Hematopoietic multipotent progenitor cell treated with erythropoietin and hydrocortisone succinate and interleukin-3 and kit ligand, for 15 days (in vitro differentiated cells): ENCODE measurements around the gene RANBP1.
"Not testable (repeated sequence)": the region's sequence is repeated elsewhere in the genome, so short reads cannot be mapped to it uniquely, and the experiment has no call there.

Source experiments
- DNase-seq: peaks from one replicate; pipeline ENCODE4 v3.0.0-alpha.2; 2015; ENCODE audit warnings: low spot score

The RANBP1 gene

DNA sequence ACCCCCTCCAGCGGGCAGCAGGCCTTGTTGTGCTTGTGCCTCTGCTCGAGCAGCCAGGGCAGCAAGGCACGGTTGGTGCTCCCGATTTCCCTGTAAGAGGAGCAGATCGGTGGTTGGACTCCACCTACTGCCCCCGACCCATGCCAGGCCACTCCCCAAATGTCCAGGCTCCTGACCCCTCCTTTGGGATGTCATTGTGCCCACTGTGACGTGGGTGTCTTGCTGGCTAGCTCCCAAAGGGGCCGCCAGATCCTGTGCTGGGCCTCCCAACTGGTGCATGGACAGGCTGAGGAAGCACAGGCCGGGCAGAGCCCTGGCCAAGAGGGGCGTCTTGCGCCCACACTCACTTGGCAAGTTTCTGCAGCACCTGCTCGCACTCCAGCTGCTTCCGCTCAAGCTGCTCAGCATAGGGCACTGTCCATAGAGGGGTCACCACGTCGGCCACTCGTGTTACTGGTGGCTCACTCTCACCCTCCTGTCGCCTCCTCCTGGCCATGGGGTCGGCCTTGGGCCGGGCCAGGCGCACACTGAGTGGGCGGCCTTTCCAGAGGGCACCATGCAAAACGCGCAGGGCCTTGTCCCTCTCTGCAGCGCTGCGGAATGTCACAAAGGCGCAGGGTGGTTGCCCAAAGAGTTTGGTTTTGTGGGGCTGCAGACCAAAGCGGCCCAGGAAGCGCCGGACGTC lies at the start of gene RANBP1:
Gene RANBP1 (plus strand): TSS at position 414 of the 685 bp plus-strand sequence. CDS start 81 bp downstream, at position 495.
- no peak for DNase-seq

DNA sequence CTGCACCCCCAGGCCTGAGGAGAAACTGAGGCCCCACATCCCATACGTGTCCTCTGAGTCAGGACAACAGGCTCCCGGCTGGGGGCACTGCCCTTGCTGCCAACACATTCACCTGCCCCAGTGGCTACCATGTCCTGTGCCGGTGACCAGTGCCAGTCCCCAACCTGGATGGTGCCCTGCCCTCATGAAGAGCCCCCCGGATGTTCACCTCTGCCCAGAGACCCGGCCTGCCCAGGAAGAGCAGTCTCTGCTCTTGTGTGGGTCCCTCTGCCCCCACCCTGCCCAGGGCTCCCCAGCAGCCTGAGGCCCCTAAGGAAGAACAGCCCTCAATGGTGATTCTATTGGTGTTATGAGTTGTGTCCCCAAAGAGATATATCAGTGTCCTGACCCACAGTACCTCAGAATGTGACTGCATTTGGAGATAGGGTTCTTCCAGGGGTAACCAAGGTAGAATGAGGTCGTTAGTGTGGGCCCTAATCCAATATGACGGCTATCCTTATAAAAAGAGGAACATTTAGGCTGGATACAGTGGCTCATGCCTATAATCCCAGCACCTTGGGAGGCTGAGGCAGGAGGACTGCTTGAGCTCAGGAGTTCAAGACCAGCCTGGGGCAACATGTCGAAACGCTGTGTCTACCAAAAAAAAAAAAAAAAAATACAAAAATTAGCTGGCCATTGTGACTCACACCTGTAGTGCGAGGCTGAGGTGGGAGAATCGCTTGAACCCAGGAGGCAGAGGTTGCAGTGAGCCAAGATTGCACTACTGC lies 49.1 kb upstream of the RANBP1 start:
- no peak for DNase-seq

DNA sequence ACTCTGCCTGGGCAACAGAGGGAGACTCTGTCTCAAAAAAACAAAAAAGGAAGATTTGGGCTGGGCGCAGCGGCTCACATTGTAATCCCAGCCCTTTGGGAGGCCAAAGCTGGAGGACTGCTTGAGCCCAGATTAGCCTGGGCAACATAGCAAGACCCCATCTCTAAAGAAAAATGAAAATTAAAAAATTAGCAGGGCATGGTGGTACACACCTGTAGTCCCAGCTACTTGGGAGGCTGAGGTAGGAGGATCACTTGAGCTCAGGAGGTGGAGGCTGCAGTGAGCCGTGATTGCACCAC lies 48.6 kb upstream of the RANBP1 start:
- DNase-seq = not testable (repeated sequence)

DNA sequence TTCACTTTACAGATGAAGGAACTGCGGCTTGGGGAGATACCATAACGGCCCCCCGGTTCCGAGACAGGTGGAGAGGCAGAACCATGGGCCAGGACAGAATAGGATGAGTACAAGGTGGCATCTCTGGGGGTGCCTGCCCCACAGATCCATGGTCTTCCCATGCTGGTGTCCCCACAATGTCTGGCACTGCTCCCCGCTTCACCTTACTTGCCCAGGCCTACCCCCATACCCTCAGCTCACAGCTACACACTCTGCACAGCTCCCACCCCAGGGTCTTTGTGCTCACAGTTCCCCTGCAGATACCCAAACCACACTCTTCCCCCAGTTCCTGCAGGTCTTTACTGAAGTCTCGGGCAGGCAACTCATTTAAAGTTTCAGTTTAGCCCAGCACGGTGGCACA lies 47.3 kb upstream of the RANBP1 start:
- DNase-seq = no peak

DNA sequence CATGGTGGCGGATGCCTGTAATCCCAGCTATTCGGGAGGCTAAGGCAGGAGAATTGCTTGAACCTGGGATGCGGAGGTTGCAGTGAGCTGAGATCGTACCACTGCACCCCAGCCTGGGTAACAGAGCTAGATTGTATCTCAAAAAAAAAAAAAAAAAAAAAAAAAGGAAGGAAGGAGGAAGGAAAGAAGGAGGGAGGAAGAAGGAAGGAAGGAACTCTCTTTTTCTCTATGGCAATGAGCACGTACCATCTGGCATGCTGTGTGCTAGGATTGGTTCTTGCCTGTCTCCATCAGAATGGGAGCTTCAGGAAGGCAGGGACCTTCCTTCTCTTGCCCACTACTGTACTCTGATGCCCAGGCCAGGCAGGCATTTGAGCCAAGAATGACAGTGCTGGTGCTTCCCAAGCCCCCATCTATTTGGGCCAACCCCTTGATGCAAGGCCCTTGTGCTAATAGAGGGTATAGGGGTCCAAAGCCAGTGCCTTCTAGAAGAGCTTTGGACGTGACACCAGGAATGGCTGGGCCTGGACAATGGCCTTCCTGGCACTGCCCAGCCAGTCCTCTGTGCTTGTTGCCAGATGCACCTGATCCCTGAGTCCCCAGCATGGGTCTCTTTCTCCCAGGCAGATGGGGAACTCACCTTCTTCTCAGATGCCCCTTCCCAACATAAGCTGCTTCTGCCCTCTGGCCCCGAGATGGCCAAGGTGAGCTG lies 46.4 kb upstream of the RANBP1 start:
- no peak for DNase-seq

- DNase-seq = no peak
Observed at GRCh38 chr22:20071524-20071972, 44.4 kb upstream of the RANBP1 start.

DNA sequence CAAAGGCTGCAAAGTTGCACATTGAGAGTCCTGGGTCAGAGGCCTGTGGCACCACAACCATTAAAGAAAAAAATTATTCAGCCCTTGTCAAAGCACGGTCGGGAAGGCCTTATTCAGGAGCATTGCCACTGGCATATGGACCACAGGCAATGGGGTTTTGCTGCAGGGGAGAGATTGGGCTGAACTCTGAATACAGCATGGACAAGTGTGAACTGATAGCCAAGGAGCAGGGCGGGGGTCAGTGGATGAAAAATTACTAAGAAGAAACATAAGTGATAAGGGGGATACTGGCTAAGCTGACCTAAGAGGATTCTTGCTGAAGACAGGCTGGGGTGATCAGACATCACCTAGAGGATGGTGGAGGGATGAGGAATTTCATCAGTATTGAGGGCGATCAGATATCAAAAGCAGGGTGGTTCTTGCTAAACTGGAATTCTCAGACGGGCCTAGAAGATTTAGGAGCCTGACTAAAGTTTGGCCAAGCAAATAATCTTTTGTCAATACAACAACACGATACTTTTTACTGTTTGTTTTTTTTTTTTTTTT lies 39.2 kb upstream of the RANBP1 start:
- peak; percentile 37 for DNase-seq

DNA sequence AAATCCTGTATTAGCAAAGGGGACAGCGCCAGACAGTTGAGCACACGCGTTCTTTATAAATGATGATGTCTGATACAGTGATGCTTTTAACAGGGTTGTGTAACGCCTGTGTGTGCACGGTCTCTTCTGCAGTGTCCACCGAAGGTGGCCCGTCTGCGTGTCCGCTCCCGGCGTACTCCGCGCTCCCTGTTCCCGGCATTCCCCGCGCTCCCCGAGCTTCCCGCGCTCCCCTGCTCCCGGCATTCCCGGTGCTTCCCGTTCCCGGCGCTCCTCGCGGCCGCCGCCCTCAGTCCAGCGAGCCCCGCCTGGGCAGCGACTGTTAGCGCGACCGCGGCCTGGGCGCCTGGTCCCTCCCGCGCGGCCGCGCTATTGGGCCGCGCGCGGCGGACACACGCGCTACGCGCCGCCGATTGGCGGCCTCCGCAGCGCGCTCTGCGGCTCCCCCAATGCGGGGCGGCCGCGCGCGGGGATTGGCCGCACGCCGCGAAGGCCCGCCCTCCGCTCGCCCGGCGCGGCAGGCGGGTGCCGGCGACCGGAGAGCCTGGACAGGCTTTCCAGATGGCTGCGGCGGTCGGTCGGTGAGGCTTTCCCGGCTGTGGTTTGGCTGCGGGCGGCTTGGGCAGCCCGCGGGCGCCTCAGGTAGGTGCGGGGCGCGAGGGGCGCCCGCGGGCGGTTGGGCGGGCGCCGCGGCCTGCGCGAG lies 36.0 kb upstream of the RANBP1 start, which contains the start of gene DGCR8:
Gene DGCR8 (plus strand): TSS at position 497 of the 700 bp plus-strand sequence. CDS start 5,723 bp downstream, outside the sequence.
- DNase-seq = peak; percentile 86

DNA sequence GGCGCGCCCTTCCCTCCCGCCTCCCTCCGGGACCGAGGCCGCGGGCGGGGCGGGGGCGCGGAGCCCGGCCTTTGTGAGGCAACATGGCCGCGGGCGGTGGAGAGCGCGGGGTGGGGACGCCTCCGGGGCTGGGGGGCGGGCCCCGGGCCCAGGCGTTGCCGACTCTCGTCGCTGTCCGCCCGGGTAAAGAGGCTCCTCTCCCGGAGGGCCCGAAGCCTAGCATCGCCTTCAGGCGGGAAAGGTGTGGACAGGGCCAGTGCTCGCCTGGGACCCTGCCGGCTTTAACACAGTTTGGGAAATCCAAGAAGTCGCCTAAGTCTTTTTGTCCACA lies 35.5 kb upstream of the RANBP1 start:
- peak; percentile 66 for DNase-seq

DNA sequence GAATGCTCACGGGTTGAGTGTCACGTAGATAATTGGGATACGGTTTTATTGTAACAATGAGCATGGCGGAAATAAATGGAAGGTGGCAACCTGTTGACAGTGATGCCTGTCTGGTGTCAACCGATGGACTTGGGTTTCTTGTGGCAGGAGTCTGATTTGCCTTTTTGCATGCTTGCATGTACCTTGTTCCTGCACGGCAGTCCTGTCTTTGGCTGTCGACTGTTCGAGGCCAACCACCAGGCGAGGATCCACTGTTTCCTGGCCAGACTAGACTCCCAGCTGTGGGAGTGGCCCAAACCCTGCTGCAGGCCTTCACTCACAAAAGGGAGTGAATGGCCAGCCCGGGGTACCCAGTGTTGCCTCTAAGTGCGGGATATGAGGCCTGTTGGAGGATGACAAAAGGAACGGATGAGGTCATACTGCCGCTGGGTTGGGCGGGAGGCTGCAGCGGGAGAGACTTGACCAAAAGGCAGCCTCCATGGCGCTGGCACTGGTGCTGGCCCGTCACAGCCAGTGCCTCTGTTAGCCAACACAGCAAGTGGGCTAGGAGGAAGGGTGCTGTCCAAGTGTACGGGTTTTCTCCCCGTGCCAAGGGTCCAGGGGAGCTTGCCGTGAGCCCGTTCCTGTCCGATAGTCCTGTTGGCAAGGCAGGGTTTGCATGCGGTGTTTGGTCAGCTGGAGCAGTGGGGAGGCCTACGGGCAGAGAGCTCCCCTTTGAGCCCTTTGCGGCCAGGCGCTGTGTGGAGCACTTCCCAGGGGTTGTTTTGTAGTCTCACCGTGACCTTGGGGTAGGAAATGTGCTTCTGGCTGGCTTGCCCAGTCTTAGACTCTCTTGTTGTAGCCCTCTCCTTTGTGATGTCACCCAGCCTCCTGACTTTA lies 34.9 kb upstream of the RANBP1 start:
- no peak for DNase-seq

GRCh38 chr22:20083157-20083890 lies 32.6 kb upstream of the RANBP1 start:
- DNase-seq = no peak

- DNase-seq = no peak
Observed at GRCh38 chr22:20083891-20084546, 31.9 kb upstream of the RANBP1 start.

DNA sequence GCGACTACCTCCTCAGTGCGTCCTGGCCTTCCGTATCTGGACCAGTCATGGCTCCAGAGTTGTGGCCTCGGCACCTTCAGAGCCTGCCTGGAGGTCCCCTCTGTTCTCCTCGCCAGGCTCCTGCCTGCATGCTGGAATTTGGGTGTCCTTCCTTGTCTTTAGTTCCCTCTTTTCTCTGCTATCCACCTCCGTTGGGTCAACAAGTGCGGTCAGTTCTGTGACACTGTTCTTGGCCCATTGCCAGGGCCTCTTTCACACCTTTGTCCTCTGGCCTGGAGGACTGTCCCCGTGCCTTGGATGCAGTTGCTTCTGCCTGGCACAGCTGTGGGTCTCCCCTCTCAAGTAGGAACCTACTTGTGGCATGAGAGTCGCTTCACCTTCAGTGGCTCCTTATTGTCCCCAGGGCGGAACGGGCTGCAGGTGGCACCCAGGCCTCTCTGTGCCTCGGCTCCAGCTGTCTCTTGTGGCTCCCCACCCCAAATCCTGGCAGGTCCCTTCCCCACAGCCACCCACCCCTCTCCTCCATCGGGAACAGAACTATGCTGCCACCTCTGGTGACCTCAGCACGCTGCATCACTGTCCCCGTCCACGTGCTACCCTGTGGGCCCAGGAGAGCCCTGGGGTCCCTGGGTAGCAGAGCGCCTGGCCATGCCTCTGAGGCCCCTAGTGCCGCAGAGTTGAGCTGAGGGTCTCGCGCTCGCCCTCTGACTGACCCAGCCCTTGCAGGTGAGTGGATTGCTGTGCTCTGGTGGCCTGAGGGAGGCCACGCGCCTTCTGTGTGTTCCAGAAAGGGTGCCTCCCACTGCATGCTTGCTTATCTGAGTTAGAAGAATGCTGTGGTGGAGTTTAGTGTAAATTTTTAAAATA lies 31.1 kb upstream of the RANBP1 start:
- DNase-seq = no peak

DNA sequence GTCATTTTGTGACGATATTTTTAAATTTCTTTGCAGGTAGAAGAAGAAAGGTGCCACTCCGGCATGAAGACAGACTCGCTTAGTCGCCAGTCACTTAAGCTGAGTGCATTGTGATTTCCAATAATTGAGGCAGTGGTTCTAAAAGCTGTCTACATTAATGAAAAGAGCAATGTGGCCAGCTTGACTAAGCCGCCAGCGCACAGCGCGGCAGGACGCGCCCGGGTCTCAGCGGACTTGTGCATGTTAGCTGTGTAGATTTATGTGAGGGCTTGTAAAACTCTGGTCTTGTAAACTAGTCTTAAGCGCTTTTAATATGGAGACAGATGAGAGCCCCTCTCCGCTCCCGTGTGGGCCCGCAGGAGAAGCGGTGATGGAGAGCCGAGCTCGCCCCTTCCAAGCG lies 30.3 kb upstream of the RANBP1 start:
- DNase-seq = no peak

DNA sequence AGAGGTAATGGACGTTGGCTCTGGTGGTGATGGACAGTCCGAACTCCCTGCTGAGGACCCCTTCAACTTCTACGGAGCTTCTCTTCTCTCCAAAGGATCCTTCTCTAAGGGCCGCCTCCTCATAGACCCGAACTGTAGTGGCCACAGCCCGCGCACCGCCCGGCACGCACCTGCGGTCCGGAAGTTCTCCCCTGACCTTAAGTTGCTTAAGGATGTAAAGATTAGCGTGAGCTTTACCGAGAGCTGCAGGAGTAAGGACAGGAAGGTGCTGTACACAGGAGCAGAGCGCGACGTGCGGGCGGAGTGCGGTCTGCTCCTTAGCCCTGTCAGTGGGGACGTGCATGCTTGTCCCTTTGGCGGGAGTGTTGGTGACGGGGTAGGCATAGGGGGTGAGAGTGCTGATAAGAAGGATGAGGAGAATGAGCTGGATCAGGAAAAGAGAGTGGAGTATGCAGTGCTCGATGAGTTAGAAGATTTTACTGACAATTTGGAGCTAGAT lies 29.8 kb upstream of the RANBP1 start:
- no peak for DNase-seq

DNA sequence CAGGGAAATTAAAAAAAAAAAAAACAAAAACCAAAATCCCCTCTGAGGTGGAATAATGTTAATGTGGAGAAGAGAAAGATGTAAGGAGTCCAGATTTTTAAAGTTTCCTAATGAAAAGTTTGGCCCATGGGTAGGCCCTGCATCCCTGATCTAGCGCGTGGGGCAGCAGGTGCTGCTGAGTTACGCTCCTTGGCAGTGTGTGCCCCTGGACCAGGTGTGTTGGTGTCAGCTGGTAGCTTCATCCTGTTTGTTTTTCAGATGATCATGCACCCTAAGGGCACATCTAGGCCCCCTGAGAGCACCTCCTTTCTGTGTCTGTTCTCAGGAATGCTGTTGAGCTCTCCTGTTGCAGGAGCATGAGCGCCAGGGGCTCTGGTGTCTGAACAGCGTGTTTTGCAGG lies 29.1 kb upstream of the RANBP1 start:
- DNase-seq = no peak

DNA sequence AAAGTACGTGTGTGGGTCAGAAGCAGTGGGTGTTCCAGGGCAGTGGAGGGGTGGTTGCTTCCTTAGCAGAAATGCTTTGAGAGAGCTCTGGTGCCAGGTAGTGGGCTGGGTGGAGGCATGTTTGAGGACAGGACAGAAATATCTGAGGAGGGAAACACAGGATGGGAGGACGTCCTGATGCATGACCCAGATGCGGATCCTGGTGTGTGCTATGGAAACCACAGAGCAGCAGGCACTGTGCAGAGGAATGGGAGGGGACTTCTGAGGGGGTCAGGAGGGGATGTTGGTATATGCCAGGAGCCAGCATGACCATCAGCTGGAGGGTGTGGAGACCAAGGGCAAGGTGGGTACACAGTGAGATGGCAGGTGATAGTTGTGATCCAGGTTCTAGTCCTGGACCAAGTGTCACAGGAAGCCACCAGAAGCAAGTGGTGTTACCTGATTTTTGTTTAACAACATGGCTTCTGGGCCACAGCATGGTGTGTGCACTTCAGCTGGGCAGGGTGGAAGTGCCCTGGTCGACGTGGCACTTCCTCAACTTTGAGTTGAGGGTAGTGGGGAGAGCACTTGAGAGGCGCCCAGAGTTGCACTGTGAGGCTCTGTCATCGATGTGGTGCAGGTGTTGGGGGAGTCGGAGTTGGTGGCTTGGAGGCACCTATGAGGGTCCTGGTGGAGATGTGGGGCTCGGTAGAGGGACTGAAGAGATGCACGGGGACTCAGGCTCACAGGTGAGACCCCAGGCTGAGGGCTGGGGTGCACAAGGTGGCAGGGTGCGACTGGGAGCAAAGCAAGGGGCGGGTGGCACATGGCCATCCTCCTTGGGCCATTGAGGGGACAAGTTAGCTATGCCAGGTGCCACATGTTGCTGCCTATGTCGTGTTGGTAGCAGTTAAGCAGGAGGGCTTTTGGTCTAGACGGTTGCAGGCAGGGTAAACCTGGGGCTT lies 28.3 kb upstream of the RANBP1 start:
- DNase-seq = no peak

DNA sequence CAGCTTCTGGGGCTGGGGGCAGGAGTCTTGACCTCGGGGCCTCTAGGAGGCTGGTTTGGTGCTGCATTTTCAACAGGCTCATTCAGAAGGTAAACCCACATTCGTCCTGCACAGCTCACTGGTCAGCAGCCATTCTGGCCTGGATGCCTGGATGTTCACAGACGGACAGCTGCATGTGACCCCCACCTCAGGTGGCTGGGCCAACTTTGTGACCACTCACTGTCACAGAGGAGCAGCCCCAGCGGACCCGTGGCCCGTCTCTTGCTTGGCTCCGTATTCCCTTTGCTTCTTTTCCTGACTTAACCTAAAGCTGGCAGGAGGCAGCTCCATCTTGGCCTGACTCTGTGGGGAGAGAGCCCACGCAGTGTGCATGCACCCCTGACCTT lies 27.6 kb upstream of the RANBP1 start:
- no peak for DNase-seq
